H1 (cell line): ENCODE results near the gene PATJ. TPM values are rescaled to one million over a fixed set of nuclear protein-coding genes. Genes with fewer than 3 reads are reported as not detected.

Source experiments
- CREB1 ChIP-seq: IDR thresholded peaks from 2 replicates; pipeline ENCODE4 v1.6.1; 2012; ENCODE audit warnings: inconsistent platforms
- TBP ChIP-seq: IDR thresholded peaks from 2 replicates; pipeline ENCODE4 v1.6.1; 2011; ENCODE audit warnings: low read depth, low read length, improper control_type of control experiment
- YY1 ChIP-seq: IDR thresholded peaks from 2 replicates; pipeline ENCODE4 v1.6.1; 2011; ENCODE audit warnings: low read depth, mild to moderate bottlenecking, low read length
- polyA plus RNA-seq, 7 experiments: library from polyadenylated mRNA; depleted of rRNA in 3 of 7; stranded (reverse) in 5 of 7; unstranded in 2 of 7; fragments of >200 nt in 5 of 7; fragments of 200-250 nt in 2 of 7; gene quantifications; 1 replicate in 5 of 7; 2 replicates in 1 of 7; 4 replicates in 1 of 7; pipeline versions ENCODE4 v1.2.1 to v1.2.3, GENCODE V29; 2011 to 2013; ENCODE audit warnings: missing spikeins in 2 of 7, mixed read lengths in 2 of 7
- total RNA-seq: library from RNA; stranded (reverse); fragmentation: NEBNext Ultra II Directional; extraction: Animal tissue kit (Norgen Biotek cat#: 25700); gene quantifications from 2 replicates; pipeline ENCODE4 v1.2.1, GENCODE V29; 2021

The PATJ gene
- total and polyA plus RNA-seq, 2 of the 8 experiments (the other 6 are each of a cell fraction or from before 2014, with no cell fraction given) = 8.2 to 55.6 TPM

DNA sequence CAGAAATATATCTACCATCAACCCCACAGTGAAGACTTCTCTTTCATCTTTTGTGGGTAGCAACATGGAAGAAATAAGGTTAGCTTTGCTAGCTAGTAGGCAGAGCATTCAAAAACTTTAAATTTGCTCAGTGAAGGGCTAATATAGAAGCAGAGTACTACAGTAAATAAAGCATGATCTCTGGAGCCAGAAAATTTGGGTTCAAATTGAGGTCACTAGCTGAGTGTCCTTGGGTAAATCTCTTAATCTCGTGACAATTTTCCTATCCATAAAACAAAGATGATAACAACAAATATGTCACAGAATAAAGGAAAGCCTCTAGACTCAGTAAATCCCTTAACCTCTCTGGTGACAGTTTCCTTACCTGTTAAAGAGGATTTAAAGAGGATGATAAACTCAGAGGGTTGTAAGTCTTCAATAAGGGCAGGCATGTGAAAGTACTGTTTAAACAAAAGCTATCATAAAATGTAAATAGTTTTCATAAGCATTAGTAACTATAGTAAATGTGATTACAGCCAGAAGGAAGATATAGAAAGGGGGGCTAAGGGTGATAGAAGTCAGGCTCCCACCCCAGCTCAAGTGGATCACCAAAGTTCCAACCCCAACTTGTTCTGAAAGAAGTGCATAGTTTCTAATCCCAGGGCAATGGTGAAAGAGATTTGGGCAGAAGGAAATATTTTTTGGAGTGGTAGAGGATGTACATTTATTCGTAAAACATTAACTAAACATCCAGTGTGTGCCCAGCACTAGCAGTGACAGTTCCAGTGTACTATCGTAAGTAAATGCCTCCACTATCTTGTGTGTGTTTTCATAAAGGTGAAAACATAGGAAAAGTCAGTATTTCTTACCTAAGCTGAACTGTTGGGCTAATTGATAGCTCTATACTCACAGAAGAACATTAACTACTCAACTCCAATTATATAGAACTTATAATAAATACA, 42.1 kb upstream of the PATJ start (continued):
- TF ChIP-seq CREB1 = no peak
- no peak for TF ChIP-seq TBP
- TF ChIP-seq YY1 = no peak
